SJSA1 (cell line): ENCODE results near the gene GPR141. TPM values are rescaled to one million over a fixed set of nuclear protein-coding genes. Genes with fewer than 3 reads are reported as not detected.

Experiments used
- total RNA-seq: library from RNA; depleted of rRNA; stranded (reverse); fragments of >200 nt; shearing (Covaris generic); gene quantifications from 2 replicates; pipeline ENCODE4 v1.2.3, GENCODE V29; 2014; rRNA removed

The GPR141 gene
- total RNA-seq, 1 experiment from 2014 or later: not detected

Other genes starting within 250 kb of the GPR141 start
- not detected in 2 replicates for gene ELMO1, start 234.9 kb upstream of the GPR141 start, total RNA-seq
- gene NME8, start 164.8 kb downstream of the GPR141 start, total RNA-seq: not detected in 2 replicates
- gene SFRP4, start 233.1 kb downstream of the GPR141 start, total RNA-seq: 0.13 TPM in 1 of 2 replicates, not detected in the other
- 46.2 and 58.1 TPM in 2 replicates for gene EPDR1, start 236.9 kb downstream of the GPR141 start, total RNA-seq